ENCODE results near the gene KDM4C. TPM values are rescaled to one million over a fixed set of nuclear protein-coding genes. Genes with fewer than 3 reads are reported as not detected.
A peak's percentile ranks its signal among the peaks of the same experiment; 100 is the strongest.

KDM4C gene
- total and polyA plus RNA-seq, 2 of the 4 experiments (the other 2 are of a cell fraction): 11.8 to 23.8 TPM

GRCh38 chr9:6943293-6943692, 185.5 kb downstream of the KDM4C start:
- Histone ChIP-seq H2BK5ac (ENCODE audit: low read depth, low read length, poor library complexity, severe bottlenecking) (no peak overlapping the region), H3K27ac (ENCODE audit: insufficient read depth, low read length) (no peak overlapping the region), H3K4me3 (ENCODE audit: insufficient read depth, low read depth, low read length) (no peak overlapping the region), H3K56ac (ENCODE audit: extremely low read depth, insufficient read depth, low read length) (no peak overlapping the region), H4K91ac (ENCODE audit: insufficient read depth, low read depth, low read length) (no peak overlapping the region), H3K4me1 (ENCODE audit: control insufficient read depth, insufficient read depth, low read length) (peaks cover 6% of the 10 kb centered on the region), H3K18ac (ENCODE audit: low read depth, low read length) (no peak overlapping the region), H2BK120ac (ENCODE audit: low read depth, low read length) (no peak overlapping the region), H2AFZ (replicated peaks; ENCODE audit: low read length, poor library complexity) (no peak overlapping the region), H4K5ac (ENCODE audit: low read depth, low read length) (no peak overlapping the region), H4K20me1 (ENCODE audit: insufficient read depth, low read length) (peaks cover 4% of the 10 kb centered on the region; the same call in 1 of the 2 replicates), H3K9me1 (ENCODE audit: insufficient read depth, low read length) (peaks cover 3% of the 10 kb centered on the region), H3K36me3 (ENCODE audit: control insufficient read depth, insufficient read depth, low read length) (no peaks in the 10 kb centered on the region), H2AK9ac (replicated peaks; ENCODE audit: low read depth, low read length, poor library complexity) (no peak overlapping the region), H3K4me2 (ENCODE audit: low read depth, low read length) (no peak overlapping the region), H2BK15ac (ENCODE audit: low read depth, low read length) (no peak overlapping the region), H3K4ac (ENCODE audit: low read depth, low read length) (no peak overlapping the region), H3K27me3 (ENCODE audit: control insufficient read depth, insufficient read depth, low read length) (no peaks in the 10 kb centered on the region), H2BK20ac (ENCODE audit: low read depth, low read length) (no peak overlapping the region), H3K23ac (ENCODE audit: low read depth, low read length) (0 out of 2 replicates have a peak overlapping the region, but pooled peaks have one; percentile 11), H3K9ac (ENCODE audit: low read depth, low read length) (no peak overlapping the region), H3K14ac (replicated peaks; ENCODE audit: low read depth, low read length) (no peak overlapping the region), H2AK5ac (ENCODE audit: low read depth, low read length) (0 out of 2 replicates have a peak overlapping the region, but pooled peaks have one; percentile 40), H4K8ac (ENCODE audit: low read depth in 2 of 2, low read length in 2 of 2) (no peak overlapping the region), H3K79me1 (ENCODE audit: low read depth in 1 of 2, low read length in 2 of 2) (peaks cover 0 to 6% of the 10 kb centered on the region in 2 experiments; a peak in 1 of 4 replicates), H3K9me3 (ENCODE audit: control insufficient read depth, insufficient read depth, low read length) (no peaks in the 10 kb centered on the region)
- CTCF ChIA-PET: no interaction called here
- ATAC-seq (ENCODE audit: low read depth): no peak
- WGBS, 2 experiments (ENCODE audit: extremely low coverage in 2 of 2, insufficient read length in 1 of 2): 100% methylated on average over 3 of the region's 6 CpGs; no CpG with 5 or more reads in 1 of the 2 experiments
- TF ChIP-seq NFE2L2 (IDR thresholded peaks at IDR 0.05; ENCODE audit: low read depth, low read length) (no peak), RAD21 (IDR thresholded peaks at IDR 0.05; ENCODE audit: low read length) (no peak), MXI1 (IDR thresholded peaks at IDR 0.05; ENCODE audit: borderline replicate concordance, low read depth, low read length) (no peak), MAZ (IDR thresholded peaks at IDR 0.05; ENCODE audit: borderline replicate concordance, low read depth, low read length) (no peak), ELK1 (IDR thresholded peaks at IDR 0.05; ENCODE audit: borderline replicate concordance, low read depth, low read length) (no peak), SMC3 (IDR thresholded peaks at IDR 0.05; ENCODE audit: low read depth, low read length) (no peak), RFX5 (IDR thresholded peaks at IDR 0.05; ENCODE audit: low read depth, low read length) (no peak), FOS (IDR thresholded peaks at IDR 0.05; ENCODE audit: low read depth, low read length) (no peak), USF2 (IDR thresholded peaks at IDR 0.05; ENCODE audit: low read depth, low read length) (no peak), CEBPB (IDR thresholded peaks at IDR 0.05; ENCODE audit: low read depth, low read length) (no peak)
- in situ Hi-C loops (cut with MboI; ENCODE audit: low sequenced_read_pairs): no loop called here
- POLR2A ChIA-PET (ENCODE audit: unreplicated experiment): interaction anchor here (0.5 kb wide), 1 partner anchor 9 kb away, joined by 6 read pairs; no protein-coding TSS in a partner anchor
- dilution Hi-C loops (cut with HindIII; ENCODE audit: low sequenced_read_pairs, unreplicated experiment): no loop called here
- BruUV-seq (replicated peaks): no TSS peak
- no peak for DNase-seq
- intact Hi-C loops (cut with micrococcal nuclease): no loop called here
